Body of pancreas (tissue), 4 donors: Measurements from ENCODE around the gene ANTXR2.

ENCODE experiments used
- POLR2A ChIP-seq, 3 donors: fragments of 450-650 bp; IDR thresholded peaks; one replicate each; pipeline ENCODE4 v1.6.1; 2016; ENCODE audit warnings: antibody characterized with exemption in 3 of 3, mild to moderate bottlenecking in 2 of 3
- TF ChIP-seq, protein P1 (sequence below), 7 experiments: fragments of 450-650 bp in 4 of 7; fragments of 200-600 bp in 3 of 7; sonication (generic) in 3 of 7; IDR thresholded peaks; one replicate each; pipeline ENCODE4 v1.5.1; 2016 to 2019; ENCODE audit warnings: antibody characterized with exemption in 7 of 7

DNA sequence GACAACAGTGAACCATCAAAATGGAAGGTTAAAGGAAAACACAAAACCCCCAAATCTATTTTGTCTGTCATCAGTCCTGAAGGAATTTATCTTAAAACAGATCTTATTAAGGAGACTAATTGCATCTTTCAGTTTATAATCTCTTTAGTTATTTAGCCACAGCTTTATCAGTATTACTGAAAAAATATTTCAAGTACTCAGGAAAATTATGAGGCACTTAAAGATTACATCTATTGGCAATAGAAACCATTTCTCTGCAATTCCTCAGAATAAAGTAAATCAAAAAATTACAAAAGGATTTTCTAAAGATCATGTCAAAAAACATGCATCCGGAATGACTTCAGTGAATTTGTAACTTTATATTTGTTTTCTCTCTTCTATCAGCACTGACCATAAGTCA lies 35.2 kb downstream of the ANTXR2 start:
- TF ChIP-seq, protein P1, sequence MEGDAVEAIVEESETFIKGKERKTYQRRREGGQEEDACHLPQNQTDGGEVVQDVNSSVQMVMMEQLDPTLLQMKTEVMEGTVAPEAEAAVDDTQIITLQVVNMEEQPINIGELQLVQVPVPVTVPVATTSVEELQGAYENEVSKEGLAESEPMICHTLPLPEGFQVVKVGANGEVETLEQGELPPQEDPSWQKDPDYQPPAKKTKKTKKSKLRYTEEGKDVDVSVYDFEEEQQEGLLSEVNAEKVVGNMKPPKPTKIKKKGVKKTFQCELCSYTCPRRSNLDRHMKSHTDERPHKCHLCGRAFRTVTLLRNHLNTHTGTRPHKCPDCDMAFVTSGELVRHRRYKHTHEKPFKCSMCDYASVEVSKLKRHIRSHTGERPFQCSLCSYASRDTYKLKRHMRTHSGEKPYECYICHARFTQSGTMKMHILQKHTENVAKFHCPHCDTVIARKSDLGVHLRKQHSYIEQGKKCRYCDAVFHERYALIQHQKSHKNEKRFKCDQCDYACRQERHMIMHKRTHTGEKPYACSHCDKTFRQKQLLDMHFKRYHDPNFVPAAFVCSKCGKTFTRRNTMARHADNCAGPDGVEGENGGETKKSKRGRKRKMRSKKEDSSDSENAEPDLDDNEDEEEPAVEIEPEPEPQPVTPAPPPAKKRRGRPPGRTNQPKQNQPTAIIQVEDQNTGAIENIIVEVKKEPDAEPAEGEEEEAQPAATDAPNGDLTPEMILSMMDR (IDR thresholded peaks at IDR 0.05): no peak
- no peak for TF ChIP-seq POLR2A (IDR thresholded peaks at IDR 0.05)
